GM12878 (cell line): ENCODE results near the gene MTIF2. TPM values are rescaled to one million over a fixed set of nuclear protein-coding genes. Genes with fewer than 3 reads are reported as not detected.
A peak's percentile ranks its signal among the peaks of the same experiment; 100 is the strongest.

ENCODE experiments used
- ATAC-seq: fragments of 200-7000 bp; cut with Tn5 transposase; 3 replicates; pipeline ENCODE4 v1.9.1; 2020; ENCODE audit warnings: mild to moderate bottlenecking, moderate library complexity
- BruUV-seq: library from RNA; stranded (reverse); fragments of 400-500 nt; replicated peaks from 2 replicates; lab custom pipeline; 2021; lab: Mats Ljungman, UMichigan
- CTCF ChIA-PET: fragments of 300-600 bp; sonication (Branson Sonifier 250); formaldehyde crosslinking; extraction: SDS; loops from one replicate; lab custom pipeline; 2021; ENCODE audit warnings: inconsistent platforms; lab: Yijun Ruan, JAX
- POLR2A ChIA-PET: fragments of 350-600 bp; formaldehyde crosslinking; extraction: SDS; loops from one replicate; lab custom pipeline; 2021; ENCODE audit warnings: inconsistent platforms; lab: Charles Lee
- RAD21 ChIA-PET: fragments of 300-600 bp; sonication (Branson Sonifier 250); formaldehyde crosslinking; loops from one replicate; lab custom pipeline; 2023; ENCODE audit warnings: antibody characterized with exemption; ENCODE audit not compliant: unreplicated experiment; lab: Charles Lee
- SMC1A ChIA-PET: fragments of 300-600 bp; sonication (Branson Sonifier 250); formaldehyde crosslinking; loops from one replicate; lab custom pipeline; 2023; ENCODE audit not compliant: unreplicated experiment, uncharacterized antibody; lab: Charles Lee
- DNase-seq: peaks from one replicate; pipeline ENCODE4 v3.0.0-alpha.2; 2011; ENCODE audit warnings: low read depth, low spot score
- FAIRE-seq: peaks from 3 replicates; lab custom pipeline; 2011; peaks lifted over from hg19 to GRCh38; lab: Jason Lieb, UNC
- H2AFZ ChIP-seq: 2 replicates; pipeline ENCODE4 v1.6.0; 2011; ENCODE audit warnings: low read depth, low read length, control low read depth; ENCODE audit not compliant: control insufficient read depth
- H3K27ac ChIP-seq: 2 replicates; pipeline ENCODE4 v1.5.1; 2011; ENCODE audit warnings: control low read depth; ENCODE audit not compliant: control insufficient read depth, insufficient read depth
- H3K27me3 ChIP-seq, 2 experiments: replicated peaks in 1 of 2; 2 replicates each; pipeline versions ENCODE4 v1.6.0 to v1.6.1; 2011; ENCODE audit warnings: low read length in 1 of 2; ENCODE audit not compliant: control insufficient read depth in 2 of 2, insufficient read depth in 2 of 2
- H3K36me3 ChIP-seq, 2 experiments: 2 replicates each; pipeline ENCODE4 v1.5.1; 2011; ENCODE audit warnings: low read length in 1 of 2; ENCODE audit not compliant: control insufficient read depth in 2 of 2, insufficient read depth in 2 of 2
- H3K4me1 ChIP-seq: 2 replicates; pipeline ENCODE4 v1.6.1; 2011; ENCODE audit warnings: mild to moderate bottlenecking, low read length, moderate library complexity, mixed read lengths; ENCODE audit not compliant: control insufficient read depth, insufficient read depth
- H3K4me2 ChIP-seq: 2 replicates; pipeline ENCODE4 v1.6.0; 2011; ENCODE audit warnings: control low read depth; ENCODE audit not compliant: control insufficient read depth, insufficient read depth
- H3K4me3 ChIP-seq: fragments of 200-600 bp; sonication (generic); 2 replicates; pipeline ENCODE4 v1.5.1; 2016
- H3K79me2 ChIP-seq: 2 replicates; pipeline ENCODE4 v1.6.0; 2011; ENCODE audit warnings: low read length; ENCODE audit not compliant: control insufficient read depth, insufficient read depth
- H3K9ac ChIP-seq: 2 replicates; pipeline ENCODE4 v1.8.0; 2011; ENCODE audit warnings: low read length, control low read depth, mixed read lengths; ENCODE audit not compliant: control insufficient read depth, insufficient read depth
- H3K9me3 ChIP-seq: replicated peaks from 3 replicates; pipeline ENCODE4 v1.5.1; 2011; ENCODE audit warnings: mild to moderate bottlenecking, low read length; ENCODE audit not compliant: control insufficient read depth, insufficient read depth
- H4K20me1 ChIP-seq: 2 replicates; pipeline ENCODE4 v1.6.0; 2011; ENCODE audit not compliant: control insufficient read depth, insufficient read depth
- CEBPB ChIP-seq, 2 experiments: fragments of 150-350 bp in 1 of 2; IDR thresholded peaks; 2 replicates each; pipeline ENCODE4 v1.6.1; 2012 to 2014; ENCODE audit warnings: low read depth in 2 of 2, low read length in 2 of 2, borderline replicate concordance in 1 of 2, inconsistent platforms in 1 of 2
- FOXM1 ChIP-seq: IDR thresholded peaks from 2 replicates; pipeline ENCODE4 v1.6.1; 2012; ENCODE audit warnings: low read depth, mild to moderate bottlenecking, inconsistent platforms, low read length, moderate library complexity
- HDGF ChIP-seq: fragments of 450-650 bp; IDR thresholded peaks from 2 replicates; pipeline ENCODE4 v1.6.1; 2016; ENCODE audit warnings: antibody characterized with exemption
- PAX5 ChIP-seq: IDR thresholded peaks from 2 replicates; pipeline ENCODE4 v1.6.1; 2011; ENCODE audit warnings: low read depth, low read length, borderline replicate concordance
- RUNX3 ChIP-seq: IDR thresholded peaks from 2 replicates; pipeline ENCODE4 v1.6.1; 2012; ENCODE audit warnings: low read length, inconsistent platforms
- SREBF1 ChIP-seq: IDR thresholded peaks from 2 replicates; pipeline ENCODE4 v1.6.1; 2012; ENCODE audit warnings: mild to moderate bottlenecking, low read length
- WRNIP1 ChIP-seq: IDR thresholded peaks from 2 replicates; pipeline ENCODE4 v1.6.1; 2011; ENCODE audit warnings: low read depth, low read length, improper control_type of control experiment, borderline replicate concordance
- ZNF217 ChIP-seq: fragments of 450-650 bp; IDR thresholded peaks from 2 replicates; pipeline ENCODE4 v1.6.1; 2017; ENCODE audit warnings: antibody characterized with exemption, mild to moderate bottlenecking
- ZNF622 ChIP-seq: fragments of 450-650 bp; IDR thresholded peaks from 2 replicates; pipeline ENCODE4 v1.6.1; 2017; ENCODE audit warnings: mild to moderate bottlenecking, inconsistent platforms
- WGBS: methylation state at CpG from one replicate; pipeline ENCODE4 v1.1.6; 2016; ENCODE audit warnings: low lambda C conversion rate; ENCODE audit not compliant: insufficient replicate concordance, insufficient coverage; ENCODE audit errors: missing lambda C conversion rate; 5-methylcytosine and 5-hydroxymethylcytosine counted together
- in situ Hi-C: fragments of 300-500 bp; cut with MboI; formaldehyde crosslinking; loops from 9 replicates; pipeline ENCODE4 v1.14.3; 2018; ENCODE audit warnings: mixed read lengths
- intact Hi-C: fragments of 100-400 bp; cut with micrococcal nuclease; formaldehyde crosslinking; loops from one replicate; pipeline ENCODE4 v1.14.2; 2022; ENCODE audit not compliant: unreplicated experiment
- polyA plus RNA-seq, 11 experiments: library from polyadenylated mRNA; depleted of rRNA in 4 of 11; unstranded in 6 of 11; stranded (reverse) in 5 of 11; fragments of >200 nt; fragmentation: Nextera tagmentation in 4 of 11; fragmentation: Illumina TruSeq in 1 of 11; extraction: Ambion mirVana in 4 of 11; extraction: Trizol in 1 of 11; gene quantifications; 1 replicate in 1 of 11; 2 replicates in 10 of 11; pipeline versions ENCODE4 v1.2.1 to v1.2.3, GENCODE V29; 2011 to 2016; ENCODE audit warnings: inconsistent platforms in 2 of 11, missing spikeins in 2 of 11, low read depth in 1 of 11
- total RNA-seq, 4 experiments: library from RNA; depleted of rRNA in 3 of 4; stranded (reverse); fragments of >200 nt in 3 of 4; fragmentation: Illumina TruSeq in 1 of 4; extraction: Trizol in 1 of 4; gene quantifications; 2 replicates each; pipeline versions ENCODE4 v1.2.1 to v1.2.3, GENCODE V29; 2013 to 2021
- TF ChIP-seq, protein P1 (sequence below): fragments of 450-650 bp; IDR thresholded peaks from 2 replicates; pipeline ENCODE4 v1.6.1; 2014; ENCODE audit warnings: mild to moderate bottlenecking
- TF ChIP-seq, protein P2 (sequence below): IDR thresholded peaks from 2 replicates; pipeline ENCODE4 v1.6.1; 2012; ENCODE audit warnings: improper control_type of control experiment, low read depth, low read length; ENCODE audit not compliant: insufficient replicate concordance
- TF ChIP-seq, protein P3 (sequence below): IDR thresholded peaks from 2 replicates; pipeline ENCODE4 v1.6.1; 2011; ENCODE audit warnings: borderline replicate concordance, low read depth, mild to moderate bottlenecking, moderate library complexity, low read length; ENCODE audit not compliant: insufficient read depth, poor library complexity, severe bottlenecking
- TF ChIP-seq, protein P4 (sequence below): fragments of 450-650 bp; formaldehyde crosslinking; IDR thresholded peaks from 2 replicates; pipeline ENCODE4 v1.5.0; 2022; ENCODE audit warnings: mild to moderate bottlenecking, missing genetic modification characterization

MTIF2 gene
- total and polyA plus RNA-seq, 10 of the 15 experiments (the other 5 are each of a cell fraction or from before 2014, with no cell fraction given), result 26.4 to 63.7 (median 40.0) TPM

DNA sequence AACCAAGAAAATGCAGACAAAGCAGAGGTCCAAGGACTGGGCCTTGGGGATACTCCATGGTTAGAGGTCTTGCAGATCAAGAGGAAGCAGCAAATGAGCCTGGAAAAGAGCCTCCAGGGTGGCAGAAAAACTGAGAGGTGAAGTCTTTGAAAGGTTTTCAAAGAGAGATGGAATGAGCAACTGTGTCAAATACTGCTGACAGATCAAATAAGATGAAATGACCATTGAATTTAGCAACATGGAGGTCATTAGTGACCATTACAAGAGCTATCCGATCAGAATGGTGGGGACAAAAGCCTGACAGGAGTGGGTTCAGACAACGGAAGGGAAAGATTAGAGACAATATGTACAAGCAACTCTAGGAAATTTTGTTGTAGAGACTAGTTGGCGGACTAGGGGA is 38.5 kb downstream of the MTIF2 start:
- no peaks in the 10 kb centered on the region for H4K20me1 ChIP-seq
- H3K27ac ChIP-seq, result no peak overlapping the region
- 96% methylated on average over 3 of the region's 3 CpGs for WGBS
- H3K27me3 ChIP-seq, result no peaks in the 10 kb centered on the region
- in situ Hi-C loops, result no loop called here
- peaks cover 48% of the 10 kb centered on the region for H3K79me2 ChIP-seq
- no peak for FAIRE-seq
- intact Hi-C loops, result loop anchor here (5.0 kb wide), 3 partner anchors 37 to 387 kb away; partner anchors contain the start of genes MTIF2, PPP4R3B and RTN4
- SMC1A ChIA-PET, result no interaction called here
- peaks cover 0 to 12% of the 10 kb centered on the region in 2 experiments; a peak in 2 of 4 replicates for H3K36me3 ChIP-seq
- DNase-seq, result no peak
- H3K4me3 ChIP-seq, result peak overlapping the region; percentile 93; the same call in 1 of the 2 replicates
- POLR2A ChIA-PET, result no interaction called here
- ATAC-seq, result no peak
- H3K4me1 ChIP-seq, result peaks cover 3% of the 10 kb centered on the region; the same call in 1 of the 2 replicates
- no TSS peak for BruUV-seq
- no peak overlapping the region for H2AFZ ChIP-seq
- RAD21 ChIA-PET, result no interaction called here
- CTCF ChIA-PET, result interaction anchor here (1.0 kb wide), 1 partner anchor 62 kb away, joined by 4 read pairs; no protein-coding TSS in a partner anchor
- no peak overlapping the region for H3K9ac ChIP-seq
- no peaks in the 10 kb centered on the region for H3K9me3 ChIP-seq
- no peak overlapping the region for H3K4me2 ChIP-seq
- TF ChIP-seq HDGF, result no peak
- TF ChIP-seq, protein P1, sequence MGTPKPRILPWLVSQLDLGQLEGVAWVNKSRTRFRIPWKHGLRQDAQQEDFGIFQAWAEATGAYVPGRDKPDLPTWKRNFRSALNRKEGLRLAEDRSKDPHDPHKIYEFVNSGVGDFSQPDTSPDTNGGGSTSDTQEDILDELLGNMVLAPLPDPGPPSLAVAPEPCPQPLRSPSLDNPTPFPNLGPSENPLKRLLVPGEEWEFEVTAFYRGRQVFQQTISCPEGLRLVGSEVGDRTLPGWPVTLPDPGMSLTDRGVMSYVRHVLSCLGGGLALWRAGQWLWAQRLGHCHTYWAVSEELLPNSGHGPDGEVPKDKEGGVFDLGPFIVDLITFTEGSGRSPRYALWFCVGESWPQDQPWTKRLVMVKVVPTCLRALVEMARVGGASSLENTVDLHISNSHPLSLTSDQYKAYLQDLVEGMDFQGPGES, result no peak
- TF ChIP-seq ZNF622, result no peak
- TF ChIP-seq, protein P2, sequence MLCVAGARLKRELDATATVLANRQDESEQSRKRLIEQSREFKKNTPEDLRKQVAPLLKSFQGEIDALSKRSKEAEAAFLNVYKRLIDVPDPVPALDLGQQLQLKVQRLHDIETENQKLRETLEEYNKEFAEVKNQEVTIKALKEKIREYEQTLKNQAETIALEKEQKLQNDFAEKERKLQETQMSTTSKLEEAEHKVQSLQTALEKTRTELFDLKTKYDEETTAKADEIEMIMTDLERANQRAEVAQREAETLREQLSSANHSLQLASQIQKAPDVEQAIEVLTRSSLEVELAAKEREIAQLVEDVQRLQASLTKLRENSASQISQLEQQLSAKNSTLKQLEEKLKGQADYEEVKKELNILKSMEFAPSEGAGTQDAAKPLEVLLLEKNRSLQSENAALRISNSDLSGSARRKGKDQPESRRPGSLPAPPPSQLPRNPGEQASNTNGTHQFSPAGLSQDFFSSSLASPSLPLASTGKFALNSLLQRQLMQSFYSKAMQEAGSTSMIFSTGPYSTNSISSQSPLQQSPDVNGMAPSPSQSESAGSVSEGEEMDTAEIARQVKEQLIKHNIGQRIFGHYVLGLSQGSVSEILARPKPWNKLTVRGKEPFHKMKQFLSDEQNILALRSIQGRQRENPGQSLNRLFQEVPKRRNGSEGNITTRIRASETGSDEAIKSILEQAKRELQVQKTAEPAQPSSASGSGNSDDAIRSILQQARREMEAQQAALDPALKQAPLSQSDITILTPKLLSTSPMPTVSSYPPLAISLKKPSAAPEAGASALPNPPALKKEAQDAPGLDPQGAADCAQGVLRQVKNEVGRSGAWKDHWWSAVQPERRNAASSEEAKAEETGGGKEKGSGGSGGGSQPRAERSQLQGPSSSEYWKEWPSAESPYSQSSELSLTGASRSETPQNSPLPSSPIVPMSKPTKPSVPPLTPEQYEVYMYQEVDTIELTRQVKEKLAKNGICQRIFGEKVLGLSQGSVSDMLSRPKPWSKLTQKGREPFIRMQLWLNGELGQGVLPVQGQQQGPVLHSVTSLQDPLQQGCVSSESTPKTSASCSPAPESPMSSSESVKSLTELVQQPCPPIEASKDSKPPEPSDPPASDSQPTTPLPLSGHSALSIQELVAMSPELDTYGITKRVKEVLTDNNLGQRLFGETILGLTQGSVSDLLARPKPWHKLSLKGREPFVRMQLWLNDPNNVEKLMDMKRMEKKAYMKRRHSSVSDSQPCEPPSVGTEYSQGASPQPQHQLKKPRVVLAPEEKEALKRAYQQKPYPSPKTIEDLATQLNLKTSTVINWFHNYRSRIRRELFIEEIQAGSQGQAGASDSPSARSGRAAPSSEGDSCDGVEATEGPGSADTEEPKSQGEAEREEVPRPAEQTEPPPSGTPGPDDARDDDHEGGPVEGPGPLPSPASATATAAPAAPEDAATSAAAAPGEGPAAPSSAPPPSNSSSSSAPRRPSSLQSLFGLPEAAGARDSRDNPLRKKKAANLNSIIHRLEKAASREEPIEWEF, result no peak
- TF ChIP-seq, protein P3, sequence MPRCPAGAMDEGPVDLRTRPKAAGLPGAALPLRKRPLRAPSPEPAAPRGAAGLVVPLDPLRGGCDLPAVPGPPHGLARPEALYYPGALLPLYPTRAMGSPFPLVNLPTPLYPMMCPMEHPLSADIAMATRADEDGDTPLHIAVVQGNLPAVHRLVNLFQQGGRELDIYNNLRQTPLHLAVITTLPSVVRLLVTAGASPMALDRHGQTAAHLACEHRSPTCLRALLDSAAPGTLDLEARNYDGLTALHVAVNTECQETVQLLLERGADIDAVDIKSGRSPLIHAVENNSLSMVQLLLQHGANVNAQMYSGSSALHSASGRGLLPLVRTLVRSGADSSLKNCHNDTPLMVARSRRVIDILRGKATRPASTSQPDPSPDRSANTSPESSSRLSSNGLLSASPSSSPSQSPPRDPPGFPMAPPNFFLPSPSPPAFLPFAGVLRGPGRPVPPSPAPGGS, result no peak
- TF ChIP-seq PAX5, result no peak
- TF ChIP-seq SREBF1, result no peak
- TF ChIP-seq WRNIP1, result no peak
- no peak for TF ChIP-seq FOXM1
- TF ChIP-seq, protein P4, sequence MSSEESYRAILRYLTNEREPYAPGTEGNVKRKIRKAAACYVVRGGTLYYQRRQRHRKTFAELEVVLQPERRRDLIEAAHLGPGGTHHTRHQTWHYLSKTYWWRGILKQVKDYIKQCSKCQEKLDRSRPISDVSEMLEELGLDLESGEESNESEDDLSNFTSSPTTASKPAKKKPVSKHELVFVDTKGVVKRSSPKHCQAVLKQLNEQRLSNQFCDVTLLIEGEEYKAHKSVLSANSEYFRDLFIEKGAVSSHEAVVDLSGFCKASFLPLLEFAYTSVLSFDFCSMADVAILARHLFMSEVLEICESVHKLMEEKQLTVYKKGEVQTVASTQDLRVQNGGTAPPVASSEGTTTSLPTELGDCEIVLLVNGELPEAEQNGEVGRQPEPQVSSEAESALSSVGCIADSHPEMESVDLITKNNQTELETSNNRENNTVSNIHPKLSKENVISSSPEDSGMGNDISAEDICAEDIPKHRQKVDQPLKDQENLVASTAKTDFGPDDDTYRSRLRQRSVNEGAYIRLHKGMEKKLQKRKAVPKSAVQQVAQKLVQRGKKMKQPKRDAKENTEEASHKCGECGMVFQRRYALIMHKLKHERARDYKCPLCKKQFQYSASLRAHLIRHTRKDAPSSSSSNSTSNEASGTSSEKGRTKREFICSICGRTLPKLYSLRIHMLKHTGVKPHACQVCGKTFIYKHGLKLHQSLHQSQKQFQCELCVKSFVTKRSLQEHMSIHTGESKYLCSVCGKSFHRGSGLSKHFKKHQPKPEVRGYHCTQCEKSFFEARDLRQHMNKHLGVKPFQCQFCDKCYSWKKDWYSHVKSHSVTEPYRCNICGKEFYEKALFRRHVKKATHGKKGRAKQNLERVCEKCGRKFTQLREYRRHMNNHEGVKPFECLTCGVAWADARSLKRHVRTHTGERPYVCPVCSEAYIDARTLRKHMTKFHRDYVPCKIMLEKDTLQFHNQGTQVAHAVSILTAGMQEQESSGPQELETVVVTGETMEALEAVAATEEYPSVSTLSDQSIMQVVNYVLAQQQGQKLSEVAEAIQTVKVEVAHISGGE, result no peak
- no peak for TF ChIP-seq ZNF217
- no peak for TF ChIP-seq CEBPB (IDR thresholded peaks at IDR 0.05; ENCODE audit: borderline replicate concordance in 1 of 2, low read depth in 2 of 2, low read length in 2 of 2)
- TF ChIP-seq RUNX3, result no peak
